IPS-18c (cell line): Measurements from ENCODE around the gene CNN2.
"Not testable (repeated sequence)": the region's sequence is repeated elsewhere in the genome, so short reads cannot be mapped to it uniquely, and the experiment has no call there.

Experiments used
- H3K4me3 ChIP-seq: 2 replicates; pipeline ENCODE4 v1.7.0; 2013; ENCODE audit warnings: low read depth, mild to moderate bottlenecking, low read length, moderate library complexity; ENCODE audit not compliant: insufficient read depth
- H3K9me3 ChIP-seq: one replicate; pipeline ENCODE4 v1.6.1; 2013; ENCODE audit warnings: mild to moderate bottlenecking, low read length, moderate library complexity; ENCODE audit not compliant: control insufficient read depth, insufficient read depth

Gene CNN2

GRCh38 chr19:1017906-1018305, 8.5 kb upstream of the CNN2 start:
- Histone ChIP-seq H3K9me3 (peaks cover 2% of the 10 kb centered on the region), H3K4me3 (peak overlapping the region; percentile 24; the same call in 1 of the 2 replicates)

DNA sequence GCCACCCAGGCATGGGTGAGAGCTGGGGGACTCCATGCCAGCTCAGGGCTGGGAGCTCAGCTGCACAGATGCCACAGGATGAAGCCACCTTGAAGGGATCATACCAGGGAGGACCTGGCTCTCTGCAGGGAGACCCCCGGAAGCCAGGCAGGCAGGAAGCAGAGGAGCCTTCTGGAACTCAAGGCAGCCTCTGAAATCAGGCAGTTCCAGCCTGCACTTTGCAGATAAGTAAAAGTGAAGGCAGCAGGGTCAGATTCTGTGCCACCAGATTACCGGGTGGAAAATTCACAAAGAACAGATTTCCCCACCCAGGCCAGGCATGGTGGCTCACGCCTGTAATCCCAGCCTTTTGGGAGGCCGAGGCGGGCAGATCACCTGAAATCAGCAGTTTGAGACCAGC, 8.0 kb upstream of the CNN2 start:
- peaks cover 2% of the 10 kb centered on the region for H3K9me3 ChIP-seq
- H3K4me3 ChIP-seq: no peak overlapping the region

DNA sequence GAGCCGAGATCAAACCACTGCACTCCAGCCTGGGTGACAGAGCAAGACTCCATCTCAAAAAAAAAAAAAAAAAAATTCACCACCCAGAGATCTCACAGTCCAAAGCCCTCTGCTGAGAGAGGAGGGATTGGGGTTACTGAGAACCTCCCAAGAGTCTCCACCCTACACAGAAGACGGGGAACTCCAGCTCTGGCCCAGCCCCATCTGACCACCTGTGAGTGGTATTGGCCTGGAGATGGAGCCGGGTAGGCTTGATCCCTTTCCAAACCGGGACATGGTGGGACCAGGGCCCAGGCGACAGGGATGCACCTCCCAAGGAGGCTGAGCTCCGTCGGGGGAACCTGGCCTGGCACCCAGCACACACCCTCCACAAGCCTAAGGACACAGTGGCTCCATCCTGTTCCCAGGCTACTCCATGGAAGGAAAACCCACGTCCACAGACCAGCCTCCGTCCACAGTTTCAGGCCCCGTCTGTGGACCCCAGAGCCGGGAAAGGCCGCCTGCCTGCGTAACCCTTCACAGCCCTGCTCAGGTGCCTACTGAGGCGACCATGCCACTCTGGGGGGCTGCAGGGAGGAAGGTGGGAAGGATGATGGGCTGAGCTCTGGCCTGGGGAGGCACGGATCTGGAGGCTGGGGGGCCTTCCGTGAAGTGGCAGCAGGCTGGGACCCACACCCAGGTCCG, 7.3 kb upstream of the CNN2 start:
- peak overlapping the region; percentile 20; the same call in 1 of the 2 replicates for H3K4me3 ChIP-seq
- H3K9me3 ChIP-seq: no peaks in the 10 kb centered on the region

DNA sequence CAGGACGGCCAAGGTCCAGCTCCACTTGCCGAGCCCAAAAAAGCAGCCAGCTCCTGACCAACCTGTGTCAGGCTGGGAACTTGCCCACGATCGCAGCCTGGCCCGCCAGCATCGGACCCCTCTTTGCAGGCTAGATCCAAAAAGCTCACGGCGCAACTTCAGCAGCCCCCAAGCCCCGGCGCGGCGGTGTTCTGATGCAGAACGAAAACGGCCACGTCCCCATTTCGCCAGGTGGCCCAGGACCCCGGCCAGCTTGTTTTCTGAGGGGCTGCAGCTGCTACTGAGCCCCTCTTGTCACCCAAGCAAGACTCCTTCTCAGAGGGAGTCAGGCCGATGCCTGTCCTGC, 6.8 kb upstream of the CNN2 start:
- Histone ChIP-seq H3K4me3 (peak overlapping the region; percentile 89), H3K9me3 (no peaks in the 10 kb centered on the region)

GRCh38 chr19:1019980-1020867, 6.2 kb upstream of the CNN2 start:
- H3K4me3 ChIP-seq: peak overlapping the region; percentile 89
- no peaks in the 10 kb centered on the region for H3K9me3 ChIP-seq

DNA sequence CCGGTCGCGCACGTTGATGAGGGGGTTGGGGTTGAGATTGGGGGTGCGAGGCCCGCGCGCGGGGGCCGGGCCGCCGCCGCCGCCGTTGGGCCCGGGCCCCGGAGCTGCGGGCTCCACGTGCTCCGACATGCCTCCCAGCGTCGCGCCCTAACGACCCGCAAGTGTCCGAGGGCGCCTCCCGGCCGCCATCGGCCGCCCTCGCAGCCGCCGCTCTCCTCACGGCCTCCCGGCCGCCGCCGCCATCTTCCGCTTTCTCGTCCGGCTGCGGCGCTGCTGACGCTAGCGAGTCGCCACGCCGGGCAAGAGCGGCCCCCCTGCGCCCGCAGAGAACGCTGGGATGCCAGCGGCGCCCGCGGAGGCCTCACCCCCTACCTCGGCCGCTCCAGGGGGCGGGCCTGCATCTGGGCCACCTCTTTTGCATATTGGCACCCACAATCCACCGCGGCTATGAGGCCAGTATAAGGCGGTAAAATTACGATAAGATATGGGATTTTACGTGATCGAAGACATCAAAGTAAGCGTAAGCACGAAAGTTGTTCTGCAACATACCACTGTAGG, 5.5 kb upstream of the CNN2 start, which contains the start of gene TMEM259:
TSS of gene TMEM259 (minus strand) at position 256 of the 558 bp plus-strand sequence. CDS start at position 129, 127 bp downstream.
- Histone ChIP-seq H3K9me3 (no peaks in the 10 kb centered on the region), H3K4me3 (peak within 1 kb of the TSS; percentile 89)

GRCh38 chr19:1023883-1024188, 2.6 kb upstream of the CNN2 start:
- H3K4me3 ChIP-seq, H3K9me3 ChIP-seq: not testable (repeated sequence)

- not testable (repeated sequence) for H3K9me3 ChIP-seq
Observed at GRCh38 chr19:1025080-1025479, 1.3 kb upstream of the CNN2 start.

DNA sequence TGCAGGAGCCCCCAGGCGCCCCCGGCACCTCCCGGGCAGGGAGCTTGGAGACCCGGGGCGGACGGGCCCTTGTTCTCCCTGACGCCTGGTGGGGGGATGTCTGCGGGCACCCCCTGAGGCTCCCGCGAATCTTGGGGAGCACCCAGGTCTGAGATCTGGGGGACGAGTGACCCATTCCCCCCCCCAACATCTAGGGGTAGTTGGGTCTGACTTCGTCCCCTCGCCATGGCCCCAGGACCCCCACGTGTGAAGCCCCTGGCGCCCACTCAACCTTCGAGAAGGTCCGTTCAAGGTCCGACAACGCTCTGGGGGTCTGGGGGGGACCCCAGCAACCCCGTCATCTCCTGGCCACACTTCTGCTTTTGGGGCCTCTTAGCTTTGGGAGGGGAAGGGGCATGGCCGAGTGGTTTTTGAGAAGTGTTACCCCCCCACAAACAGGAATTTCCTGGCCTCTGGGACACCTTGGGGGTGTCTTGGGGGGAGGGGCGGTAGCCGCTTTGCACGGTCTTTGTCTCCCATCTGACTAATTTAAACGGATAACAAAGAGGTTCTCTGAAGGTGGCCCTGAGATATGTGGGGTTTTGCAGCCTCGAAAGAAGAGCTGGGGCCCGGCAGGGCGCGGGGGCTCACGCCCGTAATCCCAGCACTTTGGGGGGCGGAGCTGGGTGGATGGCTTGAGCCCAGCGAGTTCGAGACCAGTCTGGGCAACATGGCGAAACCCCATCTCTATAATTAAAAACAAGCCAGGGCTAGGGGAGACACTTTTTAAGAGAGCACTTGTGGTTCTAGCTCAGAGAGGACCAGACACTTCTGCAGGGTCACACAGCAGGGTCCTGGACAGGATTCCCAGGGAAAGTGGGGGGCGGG, 608 bp downstream of the CNN2 start:
- Histone ChIP-seq H3K9me3 (no peaks in the 10 kb centered on the region), H3K4me3 (peak overlapping the region; percentile 94)

More at GRCh38 chr19:1025080-1025479, 1.3 kb upstream of the CNN2 start:
- not testable (repeated sequence) for H3K4me3 ChIP-seq

GRCh38 chr19:1027650-1028061, 1.2 kb downstream of the CNN2 start:
- Histone ChIP-seq H3K4me3 (peak overlapping the region; percentile 94), H3K9me3 (no peaks in the 10 kb centered on the region)

- H3K4me3 ChIP-seq: peak overlapping the region; percentile 94
Observed at GRCh38 chr19:1028062-1028926, 1.9 kb downstream of the CNN2 start.

GRCh38 chr19:1032264-1032867, 6.0 kb downstream of the CNN2 start:
- Histone ChIP-seq H3K9me3 (no peaks in the 10 kb centered on the region), H3K4me3 (no peak overlapping the region)

More at GRCh38 chr19:1028062-1028926, 1.9 kb downstream of the CNN2 start:
- H3K9me3 ChIP-seq: no peaks in the 10 kb centered on the region

DNA sequence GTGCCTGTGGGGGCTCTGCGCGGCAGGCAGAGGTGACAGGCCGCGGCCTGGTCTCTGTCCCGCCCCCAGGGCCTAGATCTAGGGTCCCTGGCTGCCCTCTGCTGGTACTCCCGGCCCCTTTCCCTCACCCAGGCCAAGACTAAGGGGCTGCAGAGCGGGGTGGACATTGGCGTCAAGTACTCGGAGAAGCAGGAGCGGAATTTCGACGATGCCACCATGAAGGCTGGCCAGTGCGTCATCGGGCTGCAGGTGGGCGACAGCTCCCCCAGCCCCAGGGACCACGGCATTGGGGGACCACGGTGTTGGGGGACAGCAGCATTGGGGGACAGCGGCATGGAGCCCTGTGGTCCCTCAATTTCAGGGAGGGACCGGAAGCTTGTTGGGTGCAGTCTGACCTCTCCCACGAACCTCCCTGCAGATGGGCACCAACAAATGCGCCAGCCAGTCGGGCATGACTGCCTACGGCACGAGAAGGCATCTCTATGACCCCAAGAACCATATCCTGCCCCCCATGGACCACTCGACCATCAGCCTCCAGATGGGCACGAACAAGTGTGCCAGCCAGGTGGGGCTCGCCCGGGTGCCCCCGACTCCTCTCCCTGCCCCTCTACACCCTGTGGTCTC, 9.7 kb downstream of the CNN2 start:
- H3K4me3 ChIP-seq: no peak overlapping the region

GRCh38 chr19:1037621-1038064, 11.2 kb downstream of the CNN2 start:
- no peaks in the 10 kb centered on the region for H3K9me3 ChIP-seq
- no peak overlapping the region; the same call in 1 of the 2 replicates for H3K4me3 ChIP-seq

More for the DNA sequence above, 9.7 kb downstream of the CNN2 start:
- no peaks in the 10 kb centered on the region for H3K9me3 ChIP-seq

- H3K4me3 ChIP-seq: peak overlapping the region; percentile 40; the same call in 1 of the 2 replicates
- no peaks in the 10 kb centered on the region for H3K9me3 ChIP-seq
Observed at GRCh38 chr19:1038978-1039645, 12.7 kb downstream of the CNN2 start.
